Measurements from ENCODE around the gene RPS19.
A peak's percentile ranks its signal among the peaks of the same experiment; 100 is the strongest.

RPS19 gene

DNA sequence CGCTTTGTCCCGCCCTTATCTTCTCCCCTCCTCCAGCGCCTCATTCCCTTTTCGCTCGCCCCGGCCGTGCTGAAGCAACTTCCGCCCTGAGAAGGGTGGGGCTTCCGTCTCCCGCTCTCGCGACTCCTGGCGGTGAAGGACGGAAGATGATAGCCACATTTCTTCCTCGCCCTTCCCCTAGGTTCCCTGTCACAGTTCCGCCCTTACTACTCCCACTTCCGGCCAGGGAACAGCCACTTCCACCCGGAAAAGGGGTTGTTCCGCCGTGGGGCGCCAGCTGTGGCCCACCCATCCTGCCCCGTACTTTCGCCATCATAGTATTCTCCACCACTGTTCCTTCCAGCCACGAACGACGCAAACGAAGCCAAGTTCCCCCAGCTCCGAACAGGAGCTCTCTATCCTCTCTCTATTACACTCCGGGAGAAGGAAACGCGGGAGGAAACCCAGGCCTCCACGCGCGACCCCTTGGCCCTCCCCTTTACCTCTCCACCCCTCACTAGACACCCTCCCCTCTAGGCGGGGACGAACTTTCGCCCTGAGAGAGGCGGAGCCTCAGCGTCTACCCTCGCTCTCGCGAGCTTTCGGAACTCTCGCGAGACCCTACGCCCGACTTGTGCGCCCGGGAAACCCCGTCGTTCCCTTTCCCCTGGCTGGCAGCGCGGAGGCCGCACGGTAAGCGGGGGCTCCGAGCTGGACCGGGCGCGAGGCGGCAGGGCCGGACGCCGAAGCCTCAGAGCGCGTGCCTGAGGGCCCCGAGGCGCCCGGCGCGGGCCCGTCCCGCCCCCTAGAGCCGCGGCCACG, at the start of gene RPS19:
RPS19 (plus strand) TSS at position 638 of the 801 bp plus-strand sequence. CDS start 520 bp downstream, outside the sequence.
- peak; percentile 41; the same call in 1 of the 2 replicates for TF ChIP-seq CTCF (IDR thresholded peaks at IDR 0.05; ENCODE audit: low read depth, low read length)
- H3K4me3 ChIP-seq (ENCODE audit: low read depth, low read length): peak within 1 kb of the TSS; percentile 99

DNA sequence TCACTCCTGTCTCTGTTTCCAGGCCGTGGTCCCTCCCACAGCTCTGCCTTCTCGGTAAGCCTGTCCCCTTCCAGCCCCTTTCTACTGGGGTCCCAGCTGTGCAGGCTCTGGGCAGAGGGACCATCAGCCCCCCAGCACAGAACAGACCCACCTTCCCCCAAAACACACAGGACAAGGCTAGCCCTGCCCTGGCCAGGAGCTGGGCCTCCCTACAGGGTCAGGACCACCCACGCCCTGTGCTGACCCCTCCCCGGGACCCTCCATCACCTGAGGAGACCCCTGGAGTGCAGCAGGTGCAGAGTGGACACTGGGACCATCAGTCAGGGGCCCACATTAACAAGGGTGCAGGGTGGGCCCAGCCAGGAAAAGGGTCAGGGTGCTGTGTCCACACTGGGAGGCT, 49.8 kb upstream of the RPS19 start:
- TF ChIP-seq CTCF (IDR thresholded peaks at IDR 0.05; ENCODE audit: low read depth, low read length): no peak
- no peak overlapping the region for H3K4me3 ChIP-seq (ENCODE audit: low read depth, low read length)

GRCh38 chr19:41811036-41811435, 49.0 kb upstream of the RPS19 start:
- no peak overlapping the region for H3K4me3 ChIP-seq (ENCODE audit: low read depth, low read length)
- no peak for TF ChIP-seq CTCF (IDR thresholded peaks at IDR 0.05; ENCODE audit: low read depth, low read length)

DNA sequence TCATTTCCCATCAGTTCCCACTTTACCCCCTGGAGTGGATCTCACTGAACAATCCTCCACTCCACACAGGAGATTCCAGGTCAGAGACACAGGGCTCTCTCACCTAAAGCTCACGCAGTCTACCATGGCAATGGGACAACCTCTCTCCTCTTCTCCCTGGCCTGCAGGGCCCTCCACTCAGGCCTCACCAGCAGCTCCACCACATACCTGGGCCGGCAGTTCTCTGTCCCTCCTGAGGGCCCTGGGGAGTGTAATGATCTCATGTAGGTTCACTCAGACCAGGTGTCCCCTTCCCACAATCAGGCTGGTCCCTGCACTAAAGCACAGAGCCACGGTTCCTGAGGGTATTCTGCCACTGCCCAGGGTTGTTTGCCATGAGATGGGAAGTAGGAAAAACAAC, 48.1 kb upstream of the RPS19 start:
- H3K4me3 ChIP-seq (ENCODE audit: low read depth, low read length): no peak overlapping the region
- TF ChIP-seq CTCF (IDR thresholded peaks at IDR 0.05; ENCODE audit: low read depth, low read length): no peak

- TF ChIP-seq CTCF (IDR thresholded peaks at IDR 0.05; ENCODE audit: low read depth, low read length): no peak
- H3K4me3 ChIP-seq (ENCODE audit: low read depth, low read length): no peak overlapping the region
Observed at GRCh38 chr19:41813911-41814310, 46.1 kb upstream of the RPS19 start.

GRCh38 chr19:41815301-41815700, 44.8 kb upstream of the RPS19 start:
- no peak overlapping the region for H3K4me3 ChIP-seq (ENCODE audit: low read depth, low read length)
- no peak for TF ChIP-seq CTCF (IDR thresholded peaks at IDR 0.05; ENCODE audit: low read depth, low read length)

DNA sequence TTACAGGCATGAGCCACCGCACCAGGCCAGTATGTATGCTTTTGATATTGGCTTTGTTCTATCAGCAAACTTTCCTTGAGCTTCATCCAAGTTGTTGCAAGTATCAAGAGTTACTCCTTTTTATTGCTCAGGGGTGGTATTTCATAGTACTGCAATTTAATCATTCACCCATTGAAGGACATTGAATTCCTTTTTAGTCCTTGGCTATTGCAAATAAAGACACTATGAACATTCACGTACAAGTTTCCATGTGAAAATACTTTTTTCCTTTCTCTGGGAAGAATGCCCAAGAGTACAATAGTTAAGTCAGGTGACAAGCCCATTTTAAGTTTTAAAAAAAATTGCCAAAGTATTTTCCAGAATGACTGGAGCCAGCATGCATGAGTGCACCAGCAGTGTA, 43.3 kb upstream of the RPS19 start:
- no peak for TF ChIP-seq CTCF (IDR thresholded peaks at IDR 0.05; ENCODE audit: low read depth, low read length)
- H3K4me3 ChIP-seq (ENCODE audit: low read depth, low read length): no peak overlapping the region
